ENCODE results near the gene RPP25L. TPM values are rescaled to one million over a fixed set of nuclear protein-coding genes. Genes with fewer than 3 reads are reported as not detected.
A peak's percentile ranks its signal among the peaks of the same experiment; 100 is the strongest.

The RPP25L gene
- total RNA-seq, 1 donor from 2014 or later = 30.5 TPM

DNA sequence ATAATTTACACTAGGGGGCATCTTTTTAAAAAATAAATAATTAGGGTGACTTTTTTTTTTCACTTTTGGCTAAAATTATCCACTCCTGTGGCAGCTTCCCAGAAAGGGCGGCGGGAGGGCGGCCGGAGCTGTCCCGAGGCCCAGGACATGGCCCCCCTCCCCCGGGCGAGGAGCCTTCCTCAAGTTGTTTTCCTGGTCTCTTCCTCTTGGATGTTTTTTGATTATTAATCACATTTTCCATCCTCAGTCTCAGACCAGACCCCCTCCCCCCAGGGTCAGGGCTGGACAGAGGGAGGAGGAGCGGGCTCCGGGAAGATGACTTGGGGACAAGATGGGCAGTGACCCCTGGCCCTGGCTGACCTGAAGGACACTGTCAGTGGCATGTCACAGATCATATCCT lies 17.7 kb downstream of the RPP25L start:
- H3K27ac Mint-ChIP-seq = no peak overlapping the region
- peaks cover 5% of the 10 kb centered on the region for H3K4me1 Mint-ChIP-seq (ENCODE audit: low read depth)
- H3K36me3 Mint-ChIP-seq (ENCODE audit: insufficient read depth) = no peaks in the 10 kb centered on the region
- H3K27me3 Mint-ChIP-seq = peaks cover 68% of the 10 kb centered on the region
- H3K4me3 Mint-ChIP-seq (ENCODE audit: low read depth) = no peak overlapping the region
- H3K9me3 Mint-ChIP-seq (ENCODE audit: low read depth) = no peaks in the 10 kb centered on the region
- no peak for DNase-seq (ENCODE audit: low spot score, unreplicated experiment)
- TF ChIP-seq, protein P1, sequence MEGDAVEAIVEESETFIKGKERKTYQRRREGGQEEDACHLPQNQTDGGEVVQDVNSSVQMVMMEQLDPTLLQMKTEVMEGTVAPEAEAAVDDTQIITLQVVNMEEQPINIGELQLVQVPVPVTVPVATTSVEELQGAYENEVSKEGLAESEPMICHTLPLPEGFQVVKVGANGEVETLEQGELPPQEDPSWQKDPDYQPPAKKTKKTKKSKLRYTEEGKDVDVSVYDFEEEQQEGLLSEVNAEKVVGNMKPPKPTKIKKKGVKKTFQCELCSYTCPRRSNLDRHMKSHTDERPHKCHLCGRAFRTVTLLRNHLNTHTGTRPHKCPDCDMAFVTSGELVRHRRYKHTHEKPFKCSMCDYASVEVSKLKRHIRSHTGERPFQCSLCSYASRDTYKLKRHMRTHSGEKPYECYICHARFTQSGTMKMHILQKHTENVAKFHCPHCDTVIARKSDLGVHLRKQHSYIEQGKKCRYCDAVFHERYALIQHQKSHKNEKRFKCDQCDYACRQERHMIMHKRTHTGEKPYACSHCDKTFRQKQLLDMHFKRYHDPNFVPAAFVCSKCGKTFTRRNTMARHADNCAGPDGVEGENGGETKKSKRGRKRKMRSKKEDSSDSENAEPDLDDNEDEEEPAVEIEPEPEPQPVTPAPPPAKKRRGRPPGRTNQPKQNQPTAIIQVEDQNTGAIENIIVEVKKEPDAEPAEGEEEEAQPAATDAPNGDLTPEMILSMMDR (IDR thresholded peaks at IDR 0.05; ENCODE audit: unreplicated experiment) = no peak

DNA sequence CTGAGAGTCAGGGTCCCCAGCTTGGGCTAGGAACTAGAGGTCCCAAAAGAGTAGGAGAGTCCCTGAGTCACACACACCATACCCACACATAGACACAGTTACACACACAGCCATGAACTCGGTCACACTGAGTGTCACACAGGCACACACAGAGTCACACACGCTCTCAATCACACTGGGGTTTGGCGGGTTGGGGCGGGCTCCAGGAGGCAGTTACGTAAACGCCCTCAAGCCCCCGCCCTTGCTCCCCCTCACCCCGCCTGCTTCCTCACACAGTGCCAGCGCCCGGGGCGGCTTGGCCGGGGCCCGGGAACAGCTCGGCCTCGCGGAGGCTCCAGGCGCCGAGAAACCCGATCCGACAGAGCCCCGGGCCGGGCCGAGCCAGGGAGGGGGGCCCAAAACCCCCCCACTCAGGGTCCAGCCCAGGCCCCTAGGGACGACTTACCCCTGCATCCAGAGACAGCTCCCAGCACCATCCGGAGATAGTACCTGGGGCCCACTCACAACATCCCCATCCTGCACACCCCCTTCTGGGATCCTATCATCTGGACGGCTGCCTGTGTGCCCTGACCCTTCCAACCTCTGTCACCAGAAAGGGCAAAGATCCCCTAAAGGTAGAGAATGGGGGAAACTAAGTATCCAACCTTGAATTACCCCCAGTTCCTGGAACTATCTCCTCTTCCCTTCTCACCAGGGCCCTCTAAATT lies 18.8 kb downstream of the RPP25L start:
- TF ChIP-seq, protein P1 (IDR thresholded peaks at IDR 0.05; ENCODE audit: unreplicated experiment) = no peak
- Mint-ChIP-seq H3K4me1 (ENCODE audit: low read depth) (peaks cover 13% of the 10 kb centered on the region), H3K36me3 (ENCODE audit: insufficient read depth) (no peaks in the 10 kb centered on the region), H3K27me3 (peaks cover 76% of the 10 kb centered on the region), H3K27ac (no peak overlapping the region), H3K9me3 (ENCODE audit: low read depth) (no peaks in the 10 kb centered on the region), H3K4me3 (ENCODE audit: low read depth) (no peak overlapping the region)
- DNase-seq (ENCODE audit: low spot score, unreplicated experiment) = no peak

DNA sequence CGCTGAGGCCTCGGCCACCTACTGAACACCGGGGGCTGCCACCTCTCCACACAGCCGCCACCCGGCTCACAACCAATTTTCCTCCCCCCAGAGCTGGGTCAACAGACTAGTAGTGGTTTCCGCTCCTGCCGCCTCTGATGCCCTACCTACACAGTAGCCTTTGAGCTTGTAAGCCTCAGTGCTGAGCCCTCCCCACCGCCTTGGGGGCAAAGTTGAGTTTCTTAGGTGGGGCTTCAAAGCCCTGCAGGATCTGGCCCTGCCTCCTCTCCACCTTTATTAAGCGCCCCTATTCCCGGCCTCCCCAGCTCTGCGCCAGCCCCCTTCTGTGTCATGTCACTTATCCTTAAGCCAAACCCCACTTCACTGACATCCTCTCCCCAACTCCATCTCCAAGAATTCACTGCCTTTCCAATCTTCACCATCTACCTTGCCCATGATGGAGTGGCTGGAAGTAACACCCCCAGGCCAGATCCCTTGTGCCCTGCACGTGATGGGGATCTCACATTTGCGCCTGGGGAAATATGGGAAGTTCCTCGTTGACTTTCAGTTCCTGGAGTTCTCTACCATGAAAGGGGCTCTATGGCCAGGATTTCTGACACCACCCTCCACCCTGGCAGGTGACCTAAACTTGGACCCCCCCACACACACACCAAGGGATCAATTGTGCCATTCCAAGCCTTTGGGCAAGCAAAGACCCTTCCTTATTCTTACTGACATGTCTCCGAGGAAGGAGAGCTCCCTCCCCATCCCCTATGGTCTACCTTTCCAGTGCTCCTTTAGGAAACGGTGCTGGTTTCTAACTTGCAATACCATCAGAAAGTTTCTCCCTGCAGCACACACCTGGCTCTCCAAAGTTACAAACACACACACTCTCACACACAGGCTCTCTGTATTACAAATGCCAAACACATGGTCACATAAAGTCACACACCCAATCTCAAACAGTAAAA lies 19.7 kb downstream of the RPP25L start:
- Mint-ChIP-seq H3K9me3 (ENCODE audit: low read depth) (no peaks in the 10 kb centered on the region), H3K4me1 (ENCODE audit: low read depth) (peaks cover 13% of the 10 kb centered on the region), H3K4me3 (ENCODE audit: low read depth) (no peak overlapping the region), H3K36me3 (ENCODE audit: insufficient read depth) (no peaks in the 10 kb centered on the region), H3K27me3 (peaks cover 76% of the 10 kb centered on the region), H3K27ac (no peak overlapping the region)
- DNase-seq (ENCODE audit: low spot score, unreplicated experiment) = no peak
- TF ChIP-seq, protein P1 (IDR thresholded peaks at IDR 0.05; ENCODE audit: unreplicated experiment) = no peak

- Mint-ChIP-seq H3K4me1 (ENCODE audit: low read depth) (peaks cover 13% of the 10 kb centered on the region), H3K4me3 (ENCODE audit: low read depth) (no peak overlapping the region), H3K36me3 (ENCODE audit: insufficient read depth) (no peaks in the 10 kb centered on the region), H3K27me3 (peaks cover 78% of the 10 kb centered on the region), H3K27ac (no peak overlapping the region), H3K9me3 (ENCODE audit: low read depth) (no peaks in the 10 kb centered on the region)
- DNase-seq (ENCODE audit: low spot score, unreplicated experiment) = peak; percentile 85
- TF ChIP-seq, protein P1 (IDR thresholded peaks at IDR 0.05; ENCODE audit: unreplicated experiment) = peak; percentile 96
Observed at GRCh38 chr9:34591248-34591916, 20.5 kb downstream of the RPP25L start.

Data from progenitor cell of endocrine pancreas (in vitro differentiated cells).